ENCODE data around the gene CEP295NL. TPM values are rescaled to one million over a fixed set of nuclear protein-coding genes. Genes with fewer than 3 reads are reported as not detected.

The CEP295NL gene, protein sequence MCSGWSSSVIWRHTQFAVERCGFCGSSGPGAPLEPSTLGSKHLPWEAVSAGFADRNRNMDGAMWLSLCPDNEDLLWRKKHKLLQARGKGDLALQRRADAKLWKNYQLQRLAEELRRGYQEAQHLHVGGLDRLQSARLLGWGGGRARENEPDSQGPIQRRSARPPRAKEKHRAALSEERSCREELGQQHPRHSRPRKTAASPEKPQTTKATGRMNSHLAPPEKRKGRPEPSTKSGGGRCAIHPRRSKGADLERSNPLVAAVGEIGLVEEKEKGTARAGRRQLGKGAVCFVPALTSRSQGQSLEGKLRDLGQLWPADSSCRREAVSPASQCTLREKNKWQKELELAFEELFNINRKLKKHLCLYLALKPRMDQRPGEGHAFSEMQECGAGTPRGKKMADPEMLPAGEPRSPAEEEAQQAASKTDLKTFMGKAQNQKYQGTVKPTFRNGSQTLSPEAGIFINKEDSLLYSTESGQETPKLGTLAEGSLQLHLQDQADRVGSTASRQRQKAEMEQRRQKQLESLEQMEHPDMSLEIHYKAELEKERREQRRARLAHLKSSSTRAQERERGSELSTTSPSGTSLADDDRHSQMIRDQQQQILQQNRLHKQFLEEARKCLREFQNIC
- total RNA-seq (ENCODE audit: low replicate concordance), result 3.8 and 4.4 TPM in 2 replicates
- long read RNA-seq, result 0 reads

DNA sequence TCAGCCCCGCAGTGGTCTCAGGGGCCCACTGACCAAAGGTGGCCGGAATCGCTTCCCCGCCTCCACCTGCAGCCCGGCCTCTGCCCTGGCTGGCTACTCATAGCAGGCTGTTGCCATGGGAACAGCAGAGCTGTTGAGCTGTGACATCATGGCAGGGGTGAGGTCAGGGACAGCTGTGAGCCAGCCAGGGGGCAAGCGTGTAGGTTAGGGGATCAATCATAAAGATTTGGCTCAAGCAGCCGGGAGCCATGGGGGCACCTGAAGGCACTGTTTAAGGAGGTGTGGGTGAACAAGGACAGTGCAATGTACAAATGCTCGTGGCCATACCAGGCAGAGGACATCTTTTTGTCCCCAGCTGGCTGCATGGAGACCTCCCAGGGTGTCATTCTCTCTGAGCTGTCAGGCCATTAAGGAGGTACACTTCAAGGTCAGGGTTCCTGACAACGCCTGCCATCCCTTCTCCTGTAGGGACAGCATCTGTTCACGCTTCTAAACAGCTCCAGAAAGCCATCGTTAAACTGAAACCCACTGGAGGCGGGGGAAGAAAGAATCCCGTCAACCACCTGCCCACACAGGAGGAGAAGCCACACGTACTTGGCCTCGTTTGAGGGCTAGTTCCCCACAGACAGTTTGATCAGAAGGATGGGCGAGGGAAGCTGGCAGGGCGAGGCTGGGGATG, at the start of gene CEP295NL:
TSS of gene CEP295NL (minus strand) at position 101 of the 679 bp plus-strand sequence. CDS start 1,373 bp downstream, outside the sequence.
- H3K36me3 Mint-ChIP-seq, result peaks cover 15% of the 10 kb centered on the region
- no peaks in the 10 kb centered on the region for H3K9me3 Mint-ChIP-seq
- H3K4me3 Mint-ChIP-seq, result peak within 1 kb of the TSS; percentile 54
- peaks cover 41% of the 10 kb centered on the region for H3K4me1 Mint-ChIP-seq (ENCODE audit: unreplicated experiment)
- no peak for DNase-seq (ENCODE audit: extremely low spot score, unreplicated experiment)
- peak within 1 kb of the TSS; percentile 87 for H3K27ac Mint-ChIP-seq
- H3K27me3 Mint-ChIP-seq, result no peaks in the 10 kb centered on the region
- TF ChIP-seq, protein P1, sequence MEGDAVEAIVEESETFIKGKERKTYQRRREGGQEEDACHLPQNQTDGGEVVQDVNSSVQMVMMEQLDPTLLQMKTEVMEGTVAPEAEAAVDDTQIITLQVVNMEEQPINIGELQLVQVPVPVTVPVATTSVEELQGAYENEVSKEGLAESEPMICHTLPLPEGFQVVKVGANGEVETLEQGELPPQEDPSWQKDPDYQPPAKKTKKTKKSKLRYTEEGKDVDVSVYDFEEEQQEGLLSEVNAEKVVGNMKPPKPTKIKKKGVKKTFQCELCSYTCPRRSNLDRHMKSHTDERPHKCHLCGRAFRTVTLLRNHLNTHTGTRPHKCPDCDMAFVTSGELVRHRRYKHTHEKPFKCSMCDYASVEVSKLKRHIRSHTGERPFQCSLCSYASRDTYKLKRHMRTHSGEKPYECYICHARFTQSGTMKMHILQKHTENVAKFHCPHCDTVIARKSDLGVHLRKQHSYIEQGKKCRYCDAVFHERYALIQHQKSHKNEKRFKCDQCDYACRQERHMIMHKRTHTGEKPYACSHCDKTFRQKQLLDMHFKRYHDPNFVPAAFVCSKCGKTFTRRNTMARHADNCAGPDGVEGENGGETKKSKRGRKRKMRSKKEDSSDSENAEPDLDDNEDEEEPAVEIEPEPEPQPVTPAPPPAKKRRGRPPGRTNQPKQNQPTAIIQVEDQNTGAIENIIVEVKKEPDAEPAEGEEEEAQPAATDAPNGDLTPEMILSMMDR (conservative IDR thresholded peaks at IDR 0.05), result no peak

DNA sequence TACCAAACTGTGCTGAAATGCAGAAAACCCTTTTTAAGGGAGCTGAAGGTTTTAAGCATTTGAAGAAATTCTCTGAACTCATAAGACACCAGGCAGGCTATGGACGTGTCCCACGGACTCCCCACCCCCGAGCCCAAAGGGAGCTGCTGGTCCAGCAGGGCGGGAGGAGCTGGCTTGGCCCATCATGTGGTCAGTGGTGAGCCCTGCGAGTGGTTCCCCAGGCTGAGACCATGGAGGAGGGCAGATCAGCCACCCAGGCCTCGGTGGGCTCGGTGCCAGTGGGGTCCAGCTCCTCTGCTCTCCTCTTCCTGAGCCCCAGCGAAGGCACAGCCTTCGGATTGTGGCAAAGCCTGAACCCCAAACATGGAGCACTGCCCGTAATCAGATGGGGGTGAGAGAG, 49.7 kb upstream of the CEP295NL start:
- Mint-ChIP-seq H3K4me3 (no peak overlapping the region), H3K4me1 (ENCODE audit: unreplicated experiment) (peaks cover 20% of the 10 kb centered on the region), H3K36me3 (no peaks in the 10 kb centered on the region), H3K9me3 (peaks cover 6% of the 10 kb centered on the region), H3K27ac (peak overlapping the region; percentile 11), H3K27me3 (no peaks in the 10 kb centered on the region)
- DNase-seq (ENCODE audit: extremely low spot score, unreplicated experiment), result no peak
- TF ChIP-seq, protein P1 (conservative IDR thresholded peaks at IDR 0.05), result no peak

DNA sequence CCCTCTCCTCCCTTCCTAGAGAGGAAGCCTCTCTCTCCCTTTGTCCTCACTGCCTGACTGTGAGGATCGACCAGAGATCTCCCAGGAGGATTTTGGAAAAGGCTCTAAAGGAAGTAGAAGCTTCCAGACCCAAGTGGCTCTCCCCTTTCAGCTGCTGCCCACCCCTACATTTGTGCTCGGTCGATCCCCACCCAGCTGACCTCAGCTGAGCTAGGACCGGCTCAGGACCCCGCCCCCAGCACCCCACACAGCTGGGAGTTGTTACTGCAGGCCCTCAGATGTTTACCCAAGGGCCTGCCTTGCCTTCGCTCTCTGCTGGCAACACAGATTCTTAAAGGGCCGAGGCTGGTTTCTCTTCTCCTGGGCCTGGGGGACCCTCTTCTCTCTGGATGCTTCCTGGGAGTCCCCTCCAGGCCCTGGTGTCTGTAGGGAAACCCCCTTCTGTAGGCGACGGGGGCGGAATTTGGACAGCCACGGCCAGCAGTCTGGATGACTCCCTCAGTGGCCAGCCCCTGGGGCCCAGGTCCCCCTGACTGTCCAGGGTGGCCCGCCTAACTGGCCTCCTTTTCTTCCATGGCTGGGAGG, 49.1 kb upstream of the CEP295NL start:
- no peak for DNase-seq (ENCODE audit: extremely low spot score, unreplicated experiment)
- Mint-ChIP-seq H3K27me3 (no peaks in the 10 kb centered on the region), H3K9me3 (peaks cover 6% of the 10 kb centered on the region), H3K36me3 (no peaks in the 10 kb centered on the region), H3K4me3 (no peak overlapping the region), H3K4me1 (ENCODE audit: unreplicated experiment) (peaks cover 23% of the 10 kb centered on the region), H3K27ac (peak overlapping the region; percentile 11)
- TF ChIP-seq, protein P1 (conservative IDR thresholded peaks at IDR 0.05), result no peak

DNA sequence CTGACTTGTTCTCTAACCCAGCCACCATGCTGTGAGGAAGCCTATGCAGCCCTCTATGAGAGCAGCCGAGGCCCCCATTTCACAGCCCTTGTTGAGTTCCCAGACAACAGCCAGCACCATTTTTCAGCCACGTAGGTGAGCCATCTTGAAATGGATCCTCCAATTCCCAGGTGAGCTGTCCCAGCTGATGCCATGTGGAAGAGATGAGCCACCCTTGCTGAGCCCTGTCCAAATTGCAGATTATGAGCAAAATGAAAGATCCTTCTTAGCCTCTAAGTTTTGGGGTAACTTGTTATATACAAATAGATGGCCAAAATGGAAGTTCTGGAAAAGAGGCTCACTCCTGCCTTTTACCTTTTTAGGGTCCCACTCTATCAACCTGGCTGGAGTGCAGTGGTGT, 47.9 kb upstream of the CEP295NL start:
- Mint-ChIP-seq H3K27me3 (no peaks in the 10 kb centered on the region), H3K36me3 (no peaks in the 10 kb centered on the region), H3K4me1 (ENCODE audit: unreplicated experiment) (peaks cover 27% of the 10 kb centered on the region), H3K4me3 (no peak overlapping the region), H3K9me3 (peaks cover 6% of the 10 kb centered on the region), H3K27ac (no peak overlapping the region)
- DNase-seq (ENCODE audit: extremely low spot score, unreplicated experiment), result no peak
- TF ChIP-seq, protein P1 (conservative IDR thresholded peaks at IDR 0.05), result no peak

Data from type B pancreatic cell (in vitro differentiated cells).